BE2C (cell line): ENCODE measurements around the gene VPS13D.

ENCODE experiments used
- DNase-seq: peaks from one replicate; pipeline ENCODE4 v3.0.0-alpha.2; 2020
- H3K27me3 ChIP-seq: fragments of 250-450 bp; sonication (Bioruptor Pico); 2 replicates; pipeline ENCODE4 v1.5.1; 2020; ENCODE audit warnings: mild to moderate bottlenecking
- H3K36me3 ChIP-seq: fragments of 250-450 bp; sonication (Bioruptor Pico); 2 replicates; pipeline ENCODE4 v1.5.1; 2020; ENCODE audit warnings: mild to moderate bottlenecking
- H3K4me1 ChIP-seq: fragments of 250-450 bp; sonication (Bioruptor Pico); 2 replicates; pipeline ENCODE4 v1.5.1; 2020
- H3K4me3 ChIP-seq: 2 replicates; pipeline ENCODE4 v1.5.1; 2011; ENCODE audit warnings: low read depth, low read length
- H3K9me3 ChIP-seq: fragments of 250-450 bp; sonication (Bioruptor Pico); 2 replicates; pipeline ENCODE4 v1.5.1; 2020
- TF ChIP-seq, protein P1 (sequence below): IDR thresholded peaks from 2 replicates; pipeline ENCODE4 v1.5.1; 2012; ENCODE audit warnings: mild to moderate bottlenecking, low read depth, low read length

Gene VPS13D

DNA sequence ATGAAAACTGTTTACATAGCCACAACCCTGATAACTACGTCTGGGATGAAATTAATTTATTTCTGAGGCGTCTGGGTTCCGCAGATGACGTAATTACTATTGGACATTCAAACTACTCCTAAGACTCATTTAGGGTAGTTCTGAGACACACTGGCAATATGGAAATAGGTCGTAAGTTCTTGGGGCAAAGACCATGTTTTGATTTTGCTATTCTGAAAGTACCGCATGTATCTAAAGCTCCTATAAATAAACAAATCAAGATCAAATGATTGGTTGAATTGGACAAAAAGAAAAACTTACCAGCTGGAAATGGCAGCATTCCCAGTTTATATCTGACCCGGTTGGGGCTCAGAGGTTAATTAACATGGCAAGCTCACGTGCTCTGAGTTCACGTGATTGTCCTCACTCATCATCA lies 313.9 kb downstream of the VPS13D start:
- DNase-seq, result no peak
- H3K4me1 ChIP-seq, result no peaks in the 10 kb centered on the region
- no peak overlapping the region for H3K4me3 ChIP-seq

DNA sequence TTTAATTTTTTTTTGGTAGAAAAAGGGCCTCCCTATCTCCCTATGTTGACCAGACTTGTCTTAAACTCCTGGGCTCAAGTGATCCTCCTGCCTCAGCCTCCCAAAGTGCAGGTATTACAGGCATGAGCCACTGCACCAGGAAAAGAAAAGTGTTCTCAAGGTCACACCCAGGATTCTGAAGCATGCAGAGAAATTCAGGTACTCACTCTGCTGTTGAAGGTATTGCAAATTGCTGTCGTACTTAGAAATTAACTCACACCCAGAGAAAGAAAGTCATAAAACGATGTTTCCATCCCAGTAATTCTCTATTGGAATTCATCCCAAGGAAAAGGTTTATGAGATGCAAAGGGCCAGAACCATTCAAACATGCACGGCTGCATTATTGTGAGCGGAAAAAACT lies 314.5 kb downstream of the VPS13D start:
- Histone ChIP-seq H3K4me3 (no peak overlapping the region), H3K27me3 (no peaks in the 10 kb centered on the region), H3K36me3 (no peaks in the 10 kb centered on the region), H3K9me3 (no peaks in the 10 kb centered on the region), H3K4me1 (no peaks in the 10 kb centered on the region)
- DNase-seq, result no peak
- TF ChIP-seq, protein P1, sequence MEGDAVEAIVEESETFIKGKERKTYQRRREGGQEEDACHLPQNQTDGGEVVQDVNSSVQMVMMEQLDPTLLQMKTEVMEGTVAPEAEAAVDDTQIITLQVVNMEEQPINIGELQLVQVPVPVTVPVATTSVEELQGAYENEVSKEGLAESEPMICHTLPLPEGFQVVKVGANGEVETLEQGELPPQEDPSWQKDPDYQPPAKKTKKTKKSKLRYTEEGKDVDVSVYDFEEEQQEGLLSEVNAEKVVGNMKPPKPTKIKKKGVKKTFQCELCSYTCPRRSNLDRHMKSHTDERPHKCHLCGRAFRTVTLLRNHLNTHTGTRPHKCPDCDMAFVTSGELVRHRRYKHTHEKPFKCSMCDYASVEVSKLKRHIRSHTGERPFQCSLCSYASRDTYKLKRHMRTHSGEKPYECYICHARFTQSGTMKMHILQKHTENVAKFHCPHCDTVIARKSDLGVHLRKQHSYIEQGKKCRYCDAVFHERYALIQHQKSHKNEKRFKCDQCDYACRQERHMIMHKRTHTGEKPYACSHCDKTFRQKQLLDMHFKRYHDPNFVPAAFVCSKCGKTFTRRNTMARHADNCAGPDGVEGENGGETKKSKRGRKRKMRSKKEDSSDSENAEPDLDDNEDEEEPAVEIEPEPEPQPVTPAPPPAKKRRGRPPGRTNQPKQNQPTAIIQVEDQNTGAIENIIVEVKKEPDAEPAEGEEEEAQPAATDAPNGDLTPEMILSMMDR, result no peak

More for the DNA sequence above, 313.9 kb downstream of the VPS13D start:
- Histone ChIP-seq H3K36me3 (no peaks in the 10 kb centered on the region), H3K27me3 (no peaks in the 10 kb centered on the region), H3K9me3 (no peaks in the 10 kb centered on the region)
- TF ChIP-seq, protein P1, result no peak

DNA sequence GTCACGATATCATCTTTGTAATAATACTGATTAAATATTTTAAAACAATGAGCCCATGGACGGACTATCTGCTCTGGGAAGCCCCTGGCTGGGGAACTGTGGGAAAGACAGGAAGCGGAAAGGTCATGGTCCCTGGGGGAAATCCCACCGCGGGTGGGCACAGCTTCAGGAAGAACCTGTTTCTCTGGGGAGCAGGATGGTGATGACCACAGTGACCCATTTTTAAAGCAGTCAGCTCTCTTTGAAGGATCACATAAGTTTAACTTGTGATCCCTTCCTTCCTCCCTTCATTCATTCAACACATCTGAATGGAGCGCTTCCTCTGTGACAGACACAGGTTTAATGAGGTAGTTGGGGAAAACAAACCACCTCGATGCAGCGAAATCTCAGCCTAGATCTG lies 315.2 kb downstream of the VPS13D start:
- Histone ChIP-seq H3K27me3 (no peaks in the 10 kb centered on the region), H3K4me3 (no peak overlapping the region), H3K36me3 (no peaks in the 10 kb centered on the region), H3K9me3 (no peaks in the 10 kb centered on the region), H3K4me1 (no peaks in the 10 kb centered on the region)
- DNase-seq, result no peak
- TF ChIP-seq, protein P1, result no peak

DNA sequence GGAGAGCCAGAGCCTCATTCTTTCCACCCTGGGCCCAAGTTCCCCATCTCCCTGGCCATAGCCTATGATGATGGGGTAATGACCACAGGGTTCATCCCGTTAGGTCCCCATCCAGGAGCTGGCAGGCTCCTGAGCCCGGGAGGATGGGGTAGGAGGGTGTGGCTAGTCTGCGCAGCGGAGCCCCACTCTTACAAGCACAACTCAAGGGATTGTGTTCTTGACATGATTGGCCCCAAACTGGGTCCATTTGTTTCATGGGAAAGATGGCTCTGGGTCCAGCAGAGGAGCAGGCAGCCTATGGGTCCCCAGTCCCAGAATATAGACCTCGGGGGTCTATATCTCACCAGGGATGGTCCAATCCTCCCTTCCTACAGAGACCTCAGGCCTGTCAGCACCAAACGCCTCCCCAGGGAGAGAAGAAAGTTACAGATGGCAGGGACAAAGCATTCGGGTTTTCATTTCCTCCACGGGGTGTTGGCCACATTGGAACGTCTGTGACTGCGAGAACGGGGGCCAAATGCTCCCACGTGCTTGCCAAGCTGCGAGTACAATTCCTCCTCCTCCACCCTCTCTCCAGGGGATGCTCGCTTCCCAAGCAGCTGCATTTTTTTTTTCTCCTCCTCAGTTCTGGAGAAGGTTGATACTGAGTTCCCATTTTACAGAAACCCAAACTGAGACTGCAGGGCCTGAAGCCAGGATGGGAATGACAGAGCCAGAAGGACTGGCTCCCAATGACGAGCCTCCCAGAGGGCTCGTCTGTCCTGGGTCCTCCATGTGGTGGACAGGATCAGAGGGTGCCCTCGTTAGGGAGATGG lies 317.1 kb downstream of the VPS13D start:
- Histone ChIP-seq H3K4me1 (no peaks in the 10 kb centered on the region), H3K27me3 (no peaks in the 10 kb centered on the region)

DNA sequence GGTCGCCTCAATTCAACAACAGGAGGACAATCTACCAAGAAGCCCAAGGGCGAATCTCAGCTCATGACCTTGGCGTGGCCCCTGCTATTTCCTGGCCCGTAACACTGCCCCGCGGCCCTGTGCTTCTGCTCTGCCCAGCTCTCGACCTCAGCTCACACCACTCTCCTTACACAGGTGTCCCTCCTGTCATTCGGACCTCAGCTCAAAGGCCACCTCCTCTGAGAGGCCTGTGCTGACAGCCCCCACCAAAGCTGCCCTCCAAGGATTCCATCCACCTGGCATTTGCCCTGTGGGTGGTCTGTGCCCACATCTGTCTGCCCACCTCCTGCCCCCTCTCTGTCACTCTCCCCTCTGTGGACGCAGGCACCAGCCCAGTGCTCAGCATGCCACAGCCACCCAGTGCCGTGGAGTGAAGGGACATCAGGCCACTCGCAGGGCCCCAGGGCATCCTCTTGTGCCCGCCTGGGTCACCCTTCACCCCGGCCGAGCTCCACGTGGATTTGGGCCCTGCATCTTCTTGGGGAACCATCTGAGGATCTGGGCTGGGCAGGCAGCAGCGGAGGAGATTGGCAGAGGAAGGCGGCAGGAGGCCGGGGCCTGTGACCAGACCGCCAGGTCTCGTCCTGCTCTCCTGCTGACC lies 317.9 kb downstream of the VPS13D start:
- TF ChIP-seq, protein P1, result no peak
- Histone ChIP-seq H3K4me1 (no peaks in the 10 kb centered on the region), H3K27me3 (no peaks in the 10 kb centered on the region), H3K4me3 (no peak overlapping the region), H3K36me3 (no peaks in the 10 kb centered on the region), H3K9me3 (no peaks in the 10 kb centered on the region)
- DNase-seq, result no peak

More for the DNA sequence above, 317.1 kb downstream of the VPS13D start:
- Histone ChIP-seq H3K9me3 (no peaks in the 10 kb centered on the region), H3K36me3 (no peaks in the 10 kb centered on the region), H3K4me3 (no peak overlapping the region)
- no peak for DNase-seq
- TF ChIP-seq, protein P1, result no peak

DNA sequence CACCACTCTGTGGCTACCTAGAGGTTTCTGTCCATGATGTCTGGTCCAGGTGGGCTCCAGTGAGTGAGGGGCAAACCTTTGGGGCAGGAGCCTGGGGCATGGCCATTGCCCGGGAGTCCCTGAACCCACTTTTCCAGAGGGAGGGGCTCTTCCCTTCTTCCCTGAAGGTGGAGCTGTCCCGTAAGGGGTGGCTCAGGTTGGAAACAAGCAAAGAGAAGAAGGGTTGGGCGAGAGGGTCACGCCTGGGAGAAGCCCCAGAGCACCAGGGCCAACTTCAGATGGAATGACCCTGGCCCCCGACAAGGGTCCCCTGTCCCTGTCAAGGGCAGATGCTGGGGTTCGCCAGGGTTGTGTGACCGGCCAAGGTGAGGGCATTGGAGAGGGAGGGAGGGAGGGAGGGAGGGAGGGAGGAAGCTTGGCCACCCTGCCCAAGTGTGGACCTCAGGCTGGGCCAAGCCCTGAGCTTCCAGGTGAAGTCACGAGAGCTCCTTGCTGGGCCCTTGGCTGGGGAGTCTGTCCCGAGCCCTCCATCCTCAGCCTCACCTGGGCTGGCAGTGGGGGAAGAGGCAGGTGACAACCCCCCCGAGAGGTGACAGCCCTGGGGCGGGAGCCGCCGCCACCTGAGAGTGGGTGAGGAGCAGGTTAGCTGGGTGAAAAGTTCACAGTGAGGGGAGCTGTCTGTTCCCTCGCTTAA lies 318.6 kb downstream of the VPS13D start:
- H3K9me3 ChIP-seq, result no peaks in the 10 kb centered on the region
- H3K4me1 ChIP-seq, result no peaks in the 10 kb centered on the region
- no peak overlapping the region for H3K4me3 ChIP-seq
- TF ChIP-seq, protein P1, result no peak
- no peaks in the 10 kb centered on the region for H3K36me3 ChIP-seq
- no peaks in the 10 kb centered on the region for H3K27me3 ChIP-seq
- no peak for DNase-seq
